ENCODE measurements around the gene URI1.
A peak's percentile ranks its signal among the peaks of the same experiment; 100 is the strongest.
"Not testable (repeated sequence)": the region's sequence is repeated elsewhere in the genome, so short reads cannot be mapped to it uniquely, and the experiment has no call there.

Gene URI1, protein sequence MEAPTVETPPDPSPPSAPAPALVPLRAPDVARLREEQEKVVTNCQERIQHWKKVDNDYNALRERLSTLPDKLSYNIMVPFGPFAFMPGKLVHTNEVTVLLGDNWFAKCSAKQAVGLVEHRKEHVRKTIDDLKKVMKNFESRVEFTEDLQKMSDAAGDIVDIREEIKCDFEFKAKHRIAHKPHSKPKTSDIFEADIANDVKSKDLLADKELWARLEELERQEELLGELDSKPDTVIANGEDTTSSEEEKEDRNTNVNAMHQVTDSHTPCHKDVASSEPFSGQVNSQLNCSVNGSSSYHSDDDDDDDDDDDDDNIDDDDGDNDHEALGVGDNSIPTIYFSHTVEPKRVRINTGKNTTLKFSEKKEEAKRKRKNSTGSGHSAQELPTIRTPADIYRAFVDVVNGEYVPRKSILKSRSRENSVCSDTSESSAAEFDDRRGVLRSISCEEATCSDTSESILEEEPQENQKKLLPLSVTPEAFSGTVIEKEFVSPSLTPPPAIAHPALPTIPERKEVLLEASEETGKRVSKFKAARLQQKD

DNA sequence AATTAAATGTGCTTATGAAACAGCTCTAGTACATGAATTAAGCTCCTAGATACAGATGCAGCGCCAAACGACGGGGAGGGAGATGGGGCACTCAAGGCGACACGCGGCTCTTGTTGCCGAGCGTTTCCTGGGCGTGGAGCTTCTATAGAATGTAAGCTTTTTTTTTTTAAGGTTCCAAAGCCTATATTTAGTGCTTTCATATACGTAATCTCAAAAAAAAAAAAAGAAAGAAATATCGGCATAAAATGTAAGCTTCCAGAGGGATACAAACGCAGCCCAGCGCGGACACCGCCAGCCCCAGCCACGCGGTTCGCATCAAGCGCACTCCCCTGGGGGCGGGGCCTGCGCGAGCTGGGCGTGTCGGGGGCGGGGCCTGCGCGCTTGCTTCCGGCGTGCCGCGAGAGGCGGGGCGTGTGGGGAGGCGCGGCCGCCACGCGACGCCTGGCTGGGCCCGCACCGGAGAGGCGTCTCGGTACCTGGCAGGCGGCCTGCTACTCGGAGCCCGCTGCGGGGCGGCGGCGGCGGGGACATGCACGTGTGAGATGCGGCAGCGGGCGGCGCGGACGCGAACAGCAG is at the start of gene URI1:
URI1 (plus strand) TSS at position 412 of the 576 bp plus-strand sequence. CDS start 309 bp downstream, outside the sequence.
- peak; percentile 99 for DNase-seq

DNA sequence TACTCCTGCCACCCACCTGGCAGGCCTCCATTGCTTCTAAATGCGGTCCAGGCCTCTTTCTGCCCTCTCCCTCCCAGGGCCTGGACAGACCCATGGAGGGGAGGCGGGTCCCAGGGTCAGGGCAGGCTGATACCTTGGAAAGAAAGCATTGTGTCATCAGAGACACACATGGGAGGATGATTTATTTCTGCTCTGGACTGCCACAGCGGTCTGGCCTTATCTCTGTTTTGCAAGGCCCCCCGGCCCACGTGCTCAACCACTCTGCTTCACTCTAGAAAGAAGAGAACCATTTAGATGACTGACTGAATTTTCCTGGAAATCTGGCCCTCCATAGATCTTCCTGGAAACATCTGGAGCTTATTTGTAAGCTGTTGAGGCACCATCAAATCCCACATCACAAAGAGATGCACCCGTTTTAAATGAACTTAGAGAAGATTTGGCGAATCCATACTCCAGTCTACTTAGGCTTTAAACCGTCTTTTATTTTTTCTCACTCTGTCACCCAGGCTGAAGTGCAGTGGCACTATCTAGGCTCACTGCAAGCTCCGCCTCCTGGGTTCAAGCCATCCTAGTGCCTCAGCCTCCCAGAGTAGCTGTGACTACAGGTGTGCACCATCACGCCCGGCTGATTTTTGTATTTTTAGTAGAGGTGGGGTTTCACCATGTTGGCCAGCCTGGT is 48.3 kb upstream of the URI1 start:
- DNase-seq: no peak

DNA sequence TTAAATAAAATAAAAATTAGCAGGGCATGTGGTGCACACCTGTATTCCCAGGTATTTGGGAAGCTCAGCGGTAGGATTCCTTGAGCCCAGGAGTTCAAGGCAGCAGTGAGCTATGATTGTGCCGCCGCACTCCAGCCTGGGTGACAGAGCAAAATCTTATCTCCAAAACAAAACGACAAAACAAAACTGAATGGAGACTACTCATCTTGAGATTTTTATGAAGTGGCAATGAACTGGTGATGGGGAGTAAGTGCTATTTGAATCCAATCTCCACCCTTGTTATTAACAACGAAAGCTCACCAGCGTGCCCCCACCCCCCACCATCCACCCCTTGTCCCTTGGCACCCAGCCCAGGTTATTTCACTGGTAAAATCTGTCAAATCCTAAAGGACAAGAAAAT is 45.2 kb upstream of the URI1 start:
- no peak for DNase-seq

DNA sequence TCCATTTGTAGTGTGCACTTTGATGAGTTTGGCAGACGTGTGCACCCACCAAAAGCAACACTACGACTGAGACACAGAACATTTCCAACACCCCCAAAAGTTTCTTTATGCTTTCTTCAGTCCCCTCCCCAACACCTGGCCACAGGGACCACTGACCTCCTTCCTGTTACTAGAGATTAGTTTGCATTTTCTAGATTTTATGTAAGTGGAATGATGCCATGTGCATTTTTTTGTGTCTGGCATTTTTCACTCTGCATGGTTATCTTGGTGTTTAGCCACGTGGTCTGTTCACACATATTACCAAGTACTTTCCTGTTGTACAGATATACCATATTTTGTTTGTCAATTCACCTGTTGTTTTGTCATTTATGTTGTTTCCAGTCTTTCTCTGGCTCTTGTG is 44.6 kb upstream of the URI1 start:
- DNase-seq: no peak

DNA sequence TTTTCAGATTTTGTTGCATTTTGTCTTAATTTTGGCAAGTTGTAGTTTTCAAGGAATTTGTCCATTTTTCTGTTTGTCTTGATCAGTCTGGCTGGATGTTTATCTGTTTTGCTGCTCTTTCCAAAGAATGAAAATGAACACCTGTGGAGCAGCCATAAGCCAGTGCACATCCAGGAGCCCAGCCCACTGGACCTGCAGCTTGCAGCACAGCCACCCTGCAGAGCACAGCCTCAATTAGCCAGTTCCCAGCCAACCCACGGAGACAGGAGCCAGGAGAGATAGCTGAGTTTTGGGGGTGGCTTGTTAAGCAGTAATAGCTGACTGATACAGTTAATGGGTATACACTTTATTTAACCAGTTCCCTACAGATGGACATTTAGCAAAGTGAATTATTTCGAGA is 38.0 kb upstream of the URI1 start:
- DNase-seq: no peak

DNA sequence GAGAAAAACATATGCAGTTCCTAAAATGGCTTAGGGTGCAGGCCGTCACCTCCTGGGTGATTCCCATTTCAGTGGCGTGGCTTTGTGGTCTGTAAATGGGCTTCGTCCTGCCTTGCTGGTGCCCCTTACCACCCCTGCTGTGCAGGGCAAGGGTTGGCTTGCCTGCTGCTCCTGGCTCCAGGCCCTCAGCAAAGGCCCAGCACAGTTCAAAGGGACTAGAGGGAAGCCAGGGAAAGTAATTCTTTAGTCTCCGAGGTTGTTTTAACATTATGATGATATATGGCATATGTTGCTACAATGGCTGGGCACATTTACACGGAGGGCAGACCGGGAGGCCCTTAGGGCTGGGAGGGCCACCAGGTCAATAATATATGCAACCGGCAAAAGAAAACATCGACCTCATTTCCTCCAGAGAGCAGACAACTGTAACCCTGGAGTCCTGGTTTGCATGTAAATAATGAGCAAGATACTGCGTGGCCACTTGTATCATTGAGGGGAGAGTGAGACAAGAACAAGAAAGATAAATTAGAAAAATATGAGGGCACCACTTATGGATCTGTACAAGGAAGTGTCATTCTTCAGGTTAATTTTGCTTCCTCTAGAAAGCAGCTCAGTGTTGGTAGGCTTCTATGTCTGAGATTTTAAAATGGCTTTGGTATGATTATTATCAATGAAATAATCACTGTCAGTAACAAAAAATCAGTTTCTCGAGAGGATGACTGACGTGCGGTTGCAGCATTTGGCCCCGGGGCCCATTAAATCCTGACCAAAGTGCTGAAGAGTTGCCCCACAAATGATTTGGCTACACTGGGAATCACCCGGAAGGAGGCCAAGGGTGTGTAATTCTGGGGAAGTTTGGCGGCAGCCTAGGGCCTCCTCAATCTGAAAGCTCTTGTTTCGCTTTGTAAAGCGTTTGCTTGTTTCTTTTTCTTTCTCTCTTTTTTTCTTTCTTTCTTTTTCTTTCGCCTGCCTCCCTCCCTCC is 32.8 kb upstream of the URI1 start:
- DNase-seq: no peak

DNA sequence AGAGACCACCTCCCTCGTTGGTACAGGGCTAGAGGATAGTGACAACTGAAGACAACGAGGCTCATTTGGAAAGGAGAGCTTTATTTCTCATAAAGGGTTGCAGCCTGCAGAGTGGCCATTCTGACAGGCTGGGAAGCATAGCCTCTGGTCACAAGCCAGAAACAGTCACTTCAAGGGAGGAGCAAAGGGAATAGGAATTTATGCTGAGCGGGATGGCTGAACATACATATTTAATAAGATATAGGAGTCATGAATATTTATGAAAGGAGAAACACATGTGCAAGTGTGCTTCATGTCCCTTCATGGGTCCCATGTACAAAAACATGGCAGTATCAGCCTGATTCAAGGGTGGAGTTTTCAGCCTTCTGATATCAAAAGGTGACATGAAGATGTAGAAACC is 27.1 kb upstream of the URI1 start:
- DNase-seq: no peak

DNA sequence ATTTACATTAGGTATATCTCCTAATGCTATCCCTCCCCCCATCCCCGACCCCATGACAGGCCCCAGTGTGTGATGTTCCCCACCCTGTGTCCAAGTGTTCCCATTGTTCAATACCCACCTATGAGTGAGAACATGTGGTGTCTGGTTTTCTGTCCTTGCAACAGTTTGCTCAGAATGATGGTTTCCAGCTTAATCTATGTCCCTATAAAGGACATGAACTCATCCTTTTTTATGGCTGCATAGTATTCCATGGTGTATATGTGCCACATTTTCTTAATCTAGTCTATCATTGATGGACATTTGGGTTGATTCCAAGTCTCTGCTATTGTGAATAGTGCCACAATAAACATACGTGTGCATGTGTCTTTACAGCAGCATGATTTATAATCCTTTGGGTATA is 26.2 kb upstream of the URI1 start:
- not testable (repeated sequence) for DNase-seq

DNA sequence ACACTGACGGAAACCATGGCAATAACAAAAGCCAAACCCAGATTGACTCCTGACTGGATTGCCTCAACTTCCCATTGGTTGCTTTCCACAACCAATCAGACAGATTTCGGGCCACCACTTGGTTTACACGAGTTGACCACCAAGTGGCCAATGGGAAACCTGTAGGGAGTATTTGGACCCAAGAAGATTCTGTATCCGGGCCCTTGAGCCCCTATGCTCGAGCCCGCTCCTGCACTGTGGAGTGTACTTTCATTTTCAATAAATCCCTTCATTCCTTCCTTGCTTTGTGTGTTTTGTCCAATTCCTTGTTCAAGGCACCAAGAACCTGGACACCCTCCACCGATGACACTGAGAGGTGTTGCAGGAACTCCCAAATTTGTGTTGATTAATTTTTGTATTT is 24.1 kb upstream of the URI1 start:
- DNase-seq: no peak

DNA sequence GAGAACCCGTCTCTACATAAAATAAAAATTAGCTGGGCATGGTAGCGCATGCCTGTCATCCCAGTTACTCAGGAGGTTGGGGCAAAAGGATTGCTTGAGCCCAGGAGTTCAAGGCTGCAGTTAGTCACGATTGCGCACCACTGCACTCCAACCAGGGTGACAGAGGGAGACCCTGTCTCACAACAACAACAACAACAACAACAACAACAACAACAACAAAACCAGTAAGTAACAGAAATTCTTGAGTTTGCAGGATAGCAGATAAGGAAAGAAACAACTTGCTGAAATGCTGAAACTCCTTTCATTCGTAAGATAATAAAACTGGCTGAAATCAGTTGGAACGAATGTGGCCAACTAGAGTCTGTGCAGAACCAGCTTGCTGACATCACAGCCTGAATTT is 23.1 kb upstream of the URI1 start:
- DNase-seq: no peak

DNA sequence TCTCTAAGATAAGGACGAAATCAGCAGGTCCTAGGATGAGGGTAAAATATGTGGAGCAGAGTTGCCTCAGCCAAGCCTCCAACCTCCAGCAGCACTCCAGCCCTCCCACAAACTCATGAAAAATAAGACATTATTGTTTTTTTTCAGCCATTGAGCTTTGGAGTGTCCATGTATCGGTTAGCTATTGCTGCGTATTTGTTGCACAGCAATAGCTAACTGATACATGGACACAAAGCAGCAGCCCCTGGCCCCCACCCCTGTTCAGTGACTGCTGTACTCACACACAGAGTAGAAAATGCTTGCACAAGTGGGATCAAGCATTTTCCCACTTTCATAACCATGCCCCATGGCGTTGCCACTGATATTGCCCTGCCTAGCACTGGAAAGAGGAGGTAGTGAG is 19.1 kb upstream of the URI1 start:
- no peak for DNase-seq

DNA sequence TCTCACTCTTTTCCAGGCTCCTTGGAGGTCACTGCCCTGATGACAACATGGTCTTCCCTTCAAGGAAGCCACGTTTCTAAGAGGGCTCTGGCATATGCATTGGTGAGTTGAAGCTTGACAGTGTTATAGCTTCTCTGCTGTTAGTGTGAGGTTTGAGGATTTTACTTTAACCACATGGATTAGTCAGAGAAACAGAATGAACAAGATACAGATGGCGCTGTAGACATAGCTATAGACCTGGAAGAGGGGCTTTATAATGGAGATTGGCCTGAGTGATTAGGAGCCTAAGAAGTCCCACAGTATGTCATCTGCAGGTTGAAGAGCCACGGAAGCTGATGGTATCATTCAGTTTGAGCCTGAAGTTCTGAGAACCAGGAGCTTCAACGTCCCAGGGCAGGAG is 18.4 kb upstream of the URI1 start:
- DNase-seq: no peak

DNA sequence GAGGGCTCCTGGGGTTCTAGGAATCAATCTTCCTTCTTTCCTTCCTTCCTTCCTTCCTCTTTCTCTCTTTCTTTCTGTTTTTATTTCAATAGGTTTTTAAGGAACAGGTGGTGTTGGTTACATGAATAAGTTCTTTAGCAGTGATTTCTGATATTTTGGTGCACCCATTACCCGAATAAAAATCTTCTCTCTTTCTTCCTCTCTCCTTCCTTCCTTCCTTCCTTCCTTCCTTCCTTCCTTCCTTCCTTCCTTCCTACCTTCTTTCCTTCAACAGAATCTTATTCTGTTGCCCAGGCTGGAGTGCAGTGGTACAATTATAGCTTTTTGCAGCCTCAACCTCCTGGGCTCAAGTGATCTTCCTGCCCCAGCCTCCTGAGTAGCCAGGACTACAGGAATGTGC is 16.0 kb upstream of the URI1 start:
- DNase-seq: no peak

DNA sequence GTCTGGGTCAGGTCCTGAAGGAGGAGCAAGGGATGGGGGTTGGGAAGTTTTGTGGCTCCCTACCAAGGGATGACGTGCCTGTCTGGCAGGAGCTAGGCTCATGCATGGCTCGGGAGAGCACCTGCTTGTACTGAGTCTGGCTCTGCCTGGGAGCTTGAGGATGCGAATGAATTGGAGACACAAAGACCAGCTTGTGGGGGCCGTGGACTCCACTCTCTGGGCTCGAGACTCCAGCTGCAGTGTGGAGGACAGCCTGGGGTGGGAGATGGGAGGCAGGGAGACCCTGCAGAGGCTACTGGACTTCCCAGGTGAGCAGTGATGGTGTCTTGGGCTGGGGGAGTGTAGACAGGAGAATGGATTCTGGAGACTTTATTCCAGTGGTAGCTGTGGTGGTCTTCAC is 15.2 kb upstream of the URI1 start:
- no peak for DNase-seq

DNA sequence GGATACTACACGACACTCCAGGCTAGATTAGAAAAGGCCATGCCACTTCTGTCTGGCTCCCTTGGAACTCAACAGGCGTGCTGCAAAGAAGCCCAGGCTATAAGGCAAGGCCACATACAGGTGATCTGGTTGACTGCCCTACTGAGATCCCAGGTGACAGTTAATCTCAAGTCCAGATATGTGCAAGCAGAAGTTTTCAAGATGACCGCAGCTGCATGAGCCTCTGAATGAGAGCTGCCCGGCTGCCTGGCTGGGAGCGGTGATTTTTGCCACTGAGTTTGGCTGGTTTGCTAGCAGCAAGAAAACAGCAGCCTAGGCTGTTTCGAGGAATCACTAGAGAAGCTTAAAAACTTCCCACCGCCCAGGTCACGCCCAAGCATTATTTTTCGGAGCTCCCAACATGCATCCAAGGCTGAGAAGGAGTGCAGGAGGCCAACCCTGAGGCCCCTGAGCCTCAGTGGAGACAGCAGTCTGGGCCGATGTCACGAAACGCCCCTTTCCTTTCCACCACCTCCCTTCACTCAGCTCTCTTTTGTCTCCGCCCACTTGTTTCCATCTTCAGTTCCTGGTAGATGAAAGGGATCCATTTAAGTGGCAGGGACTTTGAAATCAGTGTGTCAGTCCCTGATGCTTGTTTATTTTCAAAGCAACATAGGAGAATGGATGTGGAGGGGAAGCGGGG is 14.0 kb upstream of the URI1 start:
- no peak for DNase-seq

DNA sequence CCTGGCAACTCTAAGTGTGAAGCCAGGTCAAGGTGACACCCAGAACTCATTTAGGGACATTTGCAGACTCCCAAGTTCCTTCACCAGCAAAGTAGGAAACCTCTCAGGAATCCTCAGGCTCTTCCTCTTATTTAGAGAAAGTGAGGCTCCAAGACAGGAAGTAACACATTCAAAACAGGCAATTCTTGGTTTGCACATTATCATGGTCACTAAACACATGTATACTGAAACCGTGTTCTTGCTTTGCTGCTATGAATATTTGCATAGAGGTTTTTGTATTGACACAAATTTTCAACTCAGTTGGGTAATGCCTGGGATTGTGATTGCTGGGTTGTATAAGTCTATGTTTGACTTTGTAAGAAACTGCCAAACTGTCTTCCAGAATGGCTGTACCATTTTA is 13.2 kb upstream of the URI1 start:
- DNase-seq: no peak

DNA sequence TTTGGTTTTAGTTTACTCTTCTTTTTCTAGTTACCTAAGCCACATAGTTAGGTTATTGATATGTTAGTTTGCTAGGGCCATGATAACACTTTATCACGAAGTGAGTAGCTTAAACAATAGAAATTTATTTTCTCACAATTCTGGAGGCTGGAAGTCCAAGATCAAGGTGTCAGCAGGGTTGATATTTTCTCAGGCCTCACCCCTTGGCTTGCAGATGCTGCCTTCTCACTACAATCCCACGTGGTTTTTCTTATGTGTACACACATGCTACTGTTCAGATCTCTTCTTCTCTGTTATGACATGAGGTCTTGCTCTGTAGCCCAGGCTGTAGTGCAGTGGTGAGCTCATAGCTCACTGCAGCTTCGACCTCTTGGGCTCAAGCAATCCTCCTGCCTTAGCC is 7.8 kb upstream of the URI1 start:
- no peak for DNase-seq

DNA sequence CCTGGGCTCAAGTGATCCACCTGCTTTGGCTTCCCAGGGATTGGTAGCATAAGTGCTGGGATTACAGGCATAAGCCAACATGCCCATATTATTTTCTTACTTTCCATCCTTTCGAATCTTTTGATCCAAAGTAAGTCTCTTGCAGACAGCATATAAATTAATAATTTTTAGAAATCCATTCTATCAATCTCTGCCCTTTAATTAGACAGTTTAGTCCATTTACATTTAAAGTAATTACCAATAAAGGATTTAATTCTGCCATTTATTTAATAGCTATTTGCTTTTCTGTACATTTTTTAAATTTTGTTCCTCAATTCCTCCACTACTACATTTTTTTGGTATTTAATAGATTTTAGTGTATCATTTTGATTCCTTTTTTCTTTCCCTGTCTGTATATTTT is 7.3 kb upstream of the URI1 start:
- DNase-seq: no peak

DNA sequence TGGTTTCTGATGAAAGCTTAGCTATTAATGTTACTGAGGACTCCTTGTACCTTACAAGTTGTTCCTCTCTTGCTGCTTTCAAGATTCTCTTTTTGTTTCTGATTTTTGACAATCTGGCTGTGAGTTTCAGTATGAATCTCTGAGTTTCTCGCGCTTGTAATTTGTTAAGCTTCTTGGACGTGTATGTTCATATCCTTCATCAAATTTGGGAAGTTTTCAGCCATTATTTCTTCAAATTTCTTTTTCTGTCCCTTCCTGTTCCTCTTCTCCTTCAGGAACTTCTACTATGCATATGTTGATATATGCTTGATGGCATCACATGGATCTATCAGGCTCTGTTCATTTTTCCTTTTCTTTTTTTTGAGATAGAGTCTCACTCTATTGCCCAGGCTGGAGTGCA is 5.6 kb upstream of the URI1 start:
- no peak for DNase-seq

DNA sequence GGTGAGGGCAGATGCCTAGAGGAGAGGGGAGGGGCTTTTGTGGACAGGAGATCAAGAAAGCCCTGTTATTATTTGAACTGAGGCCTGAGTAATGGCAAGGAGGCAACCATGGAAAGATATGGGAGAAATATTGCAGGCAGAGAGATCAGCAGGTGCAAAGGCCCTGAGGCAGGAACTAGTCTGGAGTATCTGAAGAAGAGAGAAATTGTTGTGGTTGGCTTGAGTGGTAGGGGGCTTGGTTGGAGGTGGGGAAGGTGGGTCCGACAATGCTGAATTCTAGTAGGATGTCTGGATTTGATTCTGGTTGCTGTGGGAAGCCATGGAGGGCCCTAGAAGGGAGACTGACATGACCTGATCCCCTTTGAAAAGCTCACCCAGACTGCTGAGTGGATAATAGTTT is 2.4 kb upstream of the URI1 start:
- no peak for DNase-seq

DNA sequence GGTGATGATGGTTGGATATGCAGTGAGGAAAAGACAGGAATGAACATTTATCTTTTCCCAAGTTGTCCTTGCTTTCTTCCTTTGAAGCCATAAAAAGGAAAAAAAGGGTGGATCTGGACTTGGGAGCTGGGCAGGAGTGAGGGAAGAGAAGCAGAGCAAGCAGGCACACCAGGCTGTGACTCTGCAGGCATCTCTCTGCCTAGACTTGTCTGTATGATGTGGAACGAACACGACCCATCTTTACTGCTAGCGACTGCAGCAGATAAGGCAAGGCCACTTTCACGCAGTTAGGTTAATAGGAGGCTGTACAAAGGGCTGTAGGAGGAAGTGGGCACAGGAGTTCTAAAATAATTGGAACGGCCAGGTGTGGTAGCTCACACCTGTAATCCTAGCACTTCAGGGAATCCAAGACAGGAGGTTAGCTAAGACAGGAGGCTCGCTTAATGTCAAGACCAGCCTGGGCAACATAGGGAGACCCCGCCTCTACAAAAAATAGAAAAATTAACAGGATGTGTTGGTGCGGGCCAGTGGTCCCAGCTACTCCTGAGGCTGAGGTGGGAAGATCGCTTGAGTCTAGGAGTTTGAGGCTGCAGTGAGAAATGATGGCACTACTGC is 961 bp upstream of the URI1 start:
- no peak for DNase-seq

All from activated CD8-positive, alpha-beta memory T cell treated with anti-CD3 and anti-CD28 coated beads, Interleukin-2, amount 50 U/mL, for 48 hours (primary cell).